ENCODE data around the gene COCH.
"Not testable (repeated sequence)": the region's sequence is repeated elsewhere in the genome, so short reads cannot be mapped to it uniquely, and the experiment has no call there.

The COCH gene

DNA sequence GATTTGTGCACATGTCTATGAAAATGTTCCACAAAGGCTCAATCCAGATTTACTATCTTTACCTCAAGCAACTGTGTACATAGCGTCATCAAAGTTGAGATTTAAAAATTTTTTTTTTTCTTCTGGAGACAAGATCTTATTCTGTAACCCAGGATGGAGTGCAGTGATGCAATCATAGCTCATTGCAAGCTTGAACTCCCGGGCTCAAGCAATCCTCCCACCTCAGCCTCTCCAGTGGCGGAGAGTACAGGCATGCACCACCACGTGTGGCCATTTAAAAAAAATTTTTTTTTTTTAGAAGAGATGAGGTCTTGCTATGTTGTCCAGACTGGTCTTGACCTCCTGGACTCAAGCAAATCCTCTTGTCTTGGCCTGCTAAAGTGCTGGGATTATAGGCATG lies 2.3 kb downstream of the COCH start:
- no peak for DNase-seq

DNA sequence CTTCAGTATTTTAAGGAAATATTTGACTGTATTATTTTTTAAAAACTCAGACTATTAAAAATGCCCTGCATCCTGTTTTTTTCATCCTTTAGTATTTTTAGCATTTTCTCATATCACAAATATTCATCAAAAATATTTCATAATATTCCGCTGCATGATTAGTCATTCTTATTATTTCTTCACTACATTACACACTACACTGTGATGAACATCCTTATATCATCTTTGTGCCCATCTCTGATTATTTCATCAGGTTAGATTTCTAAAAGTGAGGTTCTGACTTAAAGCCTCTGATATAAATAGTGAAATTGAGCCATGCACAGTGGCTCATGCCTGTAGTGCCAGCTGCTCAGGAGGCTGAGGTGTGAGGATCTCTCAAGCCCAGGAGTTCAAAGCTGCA lies 8.1 kb downstream of the COCH start:
- no peak for DNase-seq

DNA sequence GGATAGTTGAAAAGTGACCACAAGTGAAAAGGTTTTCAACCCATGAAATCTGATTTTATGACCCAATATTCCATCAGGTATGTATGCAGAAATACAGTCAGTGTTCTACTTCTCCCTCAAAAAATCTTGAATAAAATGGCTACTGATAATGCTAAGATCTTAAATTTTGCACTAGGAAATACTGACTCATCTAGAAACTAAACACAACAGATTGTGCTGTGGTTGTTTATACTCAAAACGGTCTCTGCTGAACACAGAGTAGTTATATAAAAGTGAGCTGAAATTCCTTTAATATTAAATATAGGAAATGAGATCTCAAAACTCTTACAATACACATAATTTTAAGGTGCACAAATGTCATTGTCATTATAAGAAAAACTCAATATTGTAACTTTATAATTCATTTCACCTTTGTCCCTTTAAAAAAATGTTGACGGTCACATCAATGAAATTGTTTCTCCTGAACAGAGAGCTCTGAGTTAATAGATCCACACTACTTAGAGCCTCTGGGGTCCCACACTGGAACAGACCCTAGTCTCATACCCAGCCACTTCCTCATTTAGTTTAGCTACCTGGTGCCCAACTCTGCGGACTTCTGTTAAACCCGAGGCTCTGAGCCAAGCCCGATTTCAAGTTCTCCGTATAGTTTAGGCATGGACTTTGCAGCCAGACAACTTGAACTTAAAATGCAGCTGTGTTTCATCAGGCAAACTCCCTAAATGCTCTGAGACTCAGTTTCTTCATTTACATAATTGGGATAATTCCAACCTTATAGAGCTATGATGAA lies 9.3 kb downstream of the COCH start:
- no peak for DNase-seq

DNA sequence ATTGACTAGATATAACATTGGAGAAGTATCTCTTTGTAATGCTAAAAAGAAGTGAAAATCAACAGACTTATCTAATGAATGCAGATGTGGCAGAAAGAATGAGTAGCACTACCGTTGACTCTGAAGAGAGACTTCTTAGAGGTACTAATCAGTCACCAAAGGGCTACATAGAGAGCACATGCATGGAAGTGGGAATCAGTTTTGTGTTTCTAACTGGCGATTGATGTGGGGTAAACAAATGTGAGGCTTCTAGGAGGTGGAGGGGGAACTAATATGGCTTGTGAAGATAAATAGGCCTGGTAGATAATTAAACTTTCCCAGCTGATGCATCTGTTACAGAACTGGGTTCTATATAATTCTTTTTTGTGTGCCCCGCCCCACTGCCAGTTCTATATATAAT lies 10.5 kb downstream of the COCH start:
- no peak for DNase-seq

DNA sequence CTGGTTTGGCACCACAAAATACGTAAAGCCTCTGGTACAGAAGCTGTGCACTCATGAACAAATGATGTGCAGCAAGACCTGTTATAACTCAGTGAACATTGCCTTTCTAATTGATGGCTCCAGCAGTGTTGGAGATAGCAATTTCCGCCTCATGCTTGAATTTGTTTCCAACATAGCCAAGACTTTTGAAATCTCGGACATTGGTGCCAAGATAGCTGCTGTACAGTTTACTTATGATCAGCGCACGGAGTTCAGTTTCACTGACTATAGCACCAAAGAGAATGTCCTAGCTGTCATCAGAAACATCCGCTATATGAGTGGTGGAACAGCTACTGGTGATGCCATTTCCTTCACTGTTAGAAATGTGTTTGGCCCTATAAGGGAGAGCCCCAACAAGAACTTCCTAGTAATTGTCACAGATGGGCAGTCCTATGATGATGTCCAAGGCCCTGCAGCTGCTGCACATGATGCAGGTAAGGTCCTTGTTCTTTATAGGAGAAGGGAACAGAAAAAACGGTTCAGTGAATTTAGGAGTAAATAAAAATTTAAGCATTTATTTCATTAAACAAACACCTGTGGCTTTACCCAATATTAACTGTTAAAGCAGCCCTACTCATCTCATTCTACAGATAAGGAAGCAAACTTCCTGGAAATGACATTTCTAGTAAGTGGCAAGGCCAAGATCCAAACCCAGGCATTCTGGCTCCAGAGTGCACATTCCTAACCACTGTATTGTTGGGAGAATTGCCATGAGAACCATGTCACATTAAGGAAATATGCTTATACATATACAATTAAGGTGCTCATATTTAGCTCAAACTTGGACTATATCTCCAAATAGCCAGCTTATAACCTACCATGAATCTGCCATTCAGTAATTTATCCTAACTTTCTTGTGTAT lies 11.7 kb downstream of the COCH start:
- DNase-seq: no peak

DNA sequence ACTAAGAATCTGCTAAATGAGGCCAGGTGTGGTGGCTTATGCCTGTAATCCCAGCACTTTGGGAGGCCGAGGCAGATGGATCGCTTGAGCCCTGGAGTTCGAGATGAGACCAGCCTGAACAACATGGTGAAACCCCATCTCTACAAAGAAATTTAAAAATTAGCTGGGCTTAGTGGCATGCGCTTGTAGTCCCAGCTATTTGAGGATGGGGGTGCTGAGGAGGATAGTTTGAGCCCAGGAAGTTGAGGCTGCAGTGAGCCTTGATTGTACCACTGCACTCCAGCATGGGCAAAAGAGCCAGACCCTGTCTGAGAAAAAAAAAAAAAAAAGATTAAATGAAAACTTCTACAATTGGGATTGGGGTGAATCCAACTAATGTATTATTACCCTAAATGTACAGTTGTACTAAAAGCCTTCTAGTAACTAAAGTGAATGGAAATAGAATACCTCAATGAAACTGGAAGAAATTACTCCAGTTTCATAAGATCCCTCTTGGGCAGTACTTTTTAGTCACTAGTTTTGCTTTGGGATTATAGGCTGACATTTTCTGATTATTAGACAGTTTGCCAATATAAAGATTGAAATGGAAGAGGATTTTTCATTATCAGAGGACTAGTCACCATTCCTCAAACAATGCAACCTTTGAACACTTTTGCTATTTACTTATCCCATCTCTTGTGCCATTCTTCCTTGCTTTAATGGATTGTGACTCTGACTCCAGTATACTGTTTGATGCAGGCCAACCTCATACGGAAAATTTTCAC lies 14.3 kb downstream of the COCH start:
- DNase-seq: no peak

DNA sequence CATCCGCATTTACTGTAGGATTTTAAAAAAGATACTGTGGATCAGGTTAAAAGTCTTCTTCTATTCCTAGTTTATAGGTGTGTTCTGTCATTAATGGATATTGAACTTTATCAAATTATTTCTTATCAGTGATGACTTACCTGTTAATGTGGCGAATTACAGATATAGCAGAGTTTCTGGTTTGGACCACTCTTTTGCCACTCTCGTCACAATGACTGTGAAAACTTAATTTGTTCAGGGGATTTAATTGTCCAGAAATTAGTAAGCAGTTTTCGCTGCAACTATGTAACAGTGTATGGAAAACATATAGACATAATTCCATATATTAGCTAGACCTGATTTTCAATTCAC lies 14.9 kb downstream of the COCH start:
- DNase-seq: no peak

DNA sequence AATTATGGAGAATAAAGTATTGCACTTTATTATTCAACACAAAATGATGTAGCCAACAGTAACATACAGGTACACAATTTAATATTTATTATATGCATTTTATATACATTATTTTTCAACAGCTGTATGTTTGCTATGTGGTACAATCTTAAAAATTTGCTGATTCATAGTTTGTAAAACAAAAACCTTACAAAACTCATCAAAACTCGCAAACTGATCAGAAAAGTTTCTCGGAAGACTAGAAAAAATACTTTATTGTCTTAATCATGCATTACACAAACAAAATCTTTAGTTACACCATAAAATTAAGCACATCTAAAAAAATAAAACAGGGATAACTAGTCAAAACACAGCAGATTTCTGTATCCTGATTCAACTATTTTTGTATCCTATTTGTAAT lies 19.5 kb downstream of the COCH start:
- DNase-seq: no peak

DNA sequence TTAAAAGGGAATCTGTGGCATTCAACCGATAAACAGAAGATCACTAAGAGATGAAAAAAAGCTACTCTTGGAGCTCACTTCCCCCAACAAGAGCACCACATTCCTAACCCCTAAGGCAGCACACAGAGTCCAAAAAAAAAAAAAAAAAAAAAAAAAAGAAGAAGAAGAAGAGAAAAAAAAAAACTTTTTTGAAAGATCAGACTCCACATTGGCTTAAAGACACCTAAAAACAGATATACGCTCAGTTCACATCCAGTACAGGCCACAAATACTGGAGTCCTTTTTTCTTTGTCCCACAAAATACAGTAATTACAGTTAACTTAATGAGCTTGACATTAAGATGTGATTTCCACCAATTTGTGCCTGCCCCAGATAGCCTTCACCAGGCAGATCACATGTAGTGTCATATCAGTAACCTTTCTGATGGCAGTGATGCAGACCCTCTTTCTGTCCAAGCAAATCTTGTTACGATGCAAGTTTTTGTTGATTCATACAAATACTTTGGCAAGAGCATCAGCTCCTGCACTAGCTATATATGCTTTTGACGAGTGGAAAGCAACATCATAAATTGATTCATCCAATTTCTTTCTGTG lies 20.7 kb downstream of the COCH start:
- DNase-seq: no peak

DNA sequence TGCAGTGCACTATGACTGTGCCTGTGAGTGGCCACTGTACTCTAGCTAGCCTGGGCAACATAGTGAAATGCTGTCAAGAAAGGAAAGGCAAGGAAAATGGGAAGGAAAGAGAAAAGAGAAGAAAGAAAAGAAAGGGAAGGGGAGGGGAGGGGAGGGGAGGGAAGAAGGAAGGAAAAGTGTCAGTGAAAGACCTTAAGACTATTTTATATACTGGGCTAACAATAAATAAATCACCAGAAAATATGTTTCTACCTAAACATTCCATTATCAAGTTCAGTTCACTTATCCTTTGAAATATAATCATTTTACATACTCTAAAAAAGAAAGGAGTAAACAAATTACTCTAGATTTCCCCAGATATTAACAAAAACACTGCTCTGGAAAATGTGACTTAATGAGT lies 22.1 kb downstream of the COCH start:
- no peak for DNase-seq

DNA sequence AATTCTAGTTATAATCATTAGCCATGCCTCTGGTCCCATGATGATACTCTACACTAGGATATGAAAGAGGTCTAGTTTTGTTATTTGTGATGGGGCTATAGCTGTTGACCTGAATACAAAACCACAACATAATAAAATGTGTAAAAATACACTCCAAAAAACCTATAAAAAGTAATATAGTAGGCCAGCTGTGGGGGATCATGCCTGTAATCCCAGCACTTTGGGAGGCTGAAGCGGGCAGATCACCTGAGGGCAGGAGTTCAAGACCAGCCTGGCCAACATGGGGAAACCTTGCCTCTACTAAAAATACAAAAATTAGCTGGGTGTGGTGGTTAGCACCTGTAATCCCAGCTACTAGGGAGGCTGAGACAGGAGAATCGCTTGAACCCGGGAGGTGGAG lies 22.8 kb downstream of the COCH start:
- DNase-seq: not testable (repeated sequence)

DNA sequence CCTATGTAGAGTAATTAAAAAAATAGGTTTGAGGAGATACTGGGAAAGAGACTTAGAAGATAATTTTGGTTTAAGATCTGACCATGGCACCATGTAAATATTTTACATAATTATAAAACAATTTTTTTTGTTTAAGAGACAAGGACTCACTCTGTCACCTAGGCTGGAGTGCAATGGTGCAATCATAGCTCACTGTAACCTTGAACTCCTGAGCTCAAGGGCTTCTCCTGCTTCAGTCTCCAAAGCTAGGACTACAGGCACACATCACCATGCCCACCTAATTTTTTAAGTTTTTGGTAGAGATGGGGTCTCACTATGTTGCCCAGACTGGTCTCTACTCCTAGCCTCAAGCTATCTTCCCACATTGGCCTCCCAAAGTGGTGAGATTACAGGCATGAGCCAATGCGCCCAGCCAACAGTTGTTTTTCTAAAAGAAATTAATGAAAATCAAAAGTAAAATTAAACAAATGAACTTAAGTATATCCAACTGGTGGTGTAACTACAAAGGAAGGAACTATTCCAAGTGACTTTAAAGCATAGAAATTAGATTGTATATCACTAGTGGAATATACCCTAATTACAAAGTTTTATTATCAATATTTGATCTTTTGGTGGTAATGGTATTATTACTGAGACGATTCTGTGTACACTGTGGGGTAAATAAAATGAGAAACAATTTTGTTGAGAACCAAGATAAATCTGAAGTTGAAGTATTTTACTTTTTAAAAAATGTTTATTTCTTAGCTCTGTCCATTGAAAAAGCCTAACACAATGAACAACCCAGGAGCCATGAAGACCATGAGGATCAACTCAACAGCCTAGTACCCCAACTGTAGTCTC lies 29.1 kb downstream of the COCH start:
- DNase-seq: no peak

DNA sequence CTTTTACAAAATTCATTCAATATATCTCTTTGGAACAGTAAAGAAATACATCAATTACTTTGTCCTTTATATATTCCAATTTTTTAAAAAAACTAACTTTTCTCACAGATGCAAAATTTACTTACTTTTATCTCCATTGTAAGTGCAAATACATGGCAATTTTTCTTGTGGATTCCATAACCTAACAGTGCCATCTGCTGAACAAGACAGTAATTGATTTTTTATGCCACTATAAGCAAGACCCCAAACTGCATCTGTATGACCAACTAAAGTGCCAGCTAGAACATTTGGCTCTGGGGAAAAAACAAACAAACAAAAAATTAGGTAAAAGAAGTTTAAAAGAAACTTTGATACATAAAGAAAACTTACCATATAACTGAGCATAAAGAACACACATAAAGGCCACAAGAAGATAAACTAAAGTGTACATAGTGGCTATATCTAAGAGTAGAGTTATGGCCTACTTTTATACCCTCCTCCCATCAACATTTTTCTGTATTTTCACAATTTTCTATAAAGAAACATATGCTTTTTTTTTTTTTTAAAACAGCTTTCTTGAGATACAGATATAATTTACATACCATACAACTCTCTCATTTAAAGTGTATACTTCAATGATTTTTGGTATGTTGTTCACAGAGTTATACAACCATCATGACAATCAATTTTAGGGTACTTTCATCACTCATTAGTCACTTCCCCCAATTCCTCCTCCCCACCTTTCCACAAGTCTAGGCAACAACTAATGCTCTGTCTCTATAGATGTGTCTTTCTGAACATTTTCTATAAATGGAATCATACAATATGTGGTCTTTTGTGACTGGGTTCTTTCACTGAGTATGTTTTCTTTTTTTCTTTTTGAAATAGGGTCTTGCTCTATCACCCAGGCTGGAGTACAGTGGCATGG lies 32.6 kb downstream of the COCH start:
- DNase-seq: peak; percentile 45

DNA sequence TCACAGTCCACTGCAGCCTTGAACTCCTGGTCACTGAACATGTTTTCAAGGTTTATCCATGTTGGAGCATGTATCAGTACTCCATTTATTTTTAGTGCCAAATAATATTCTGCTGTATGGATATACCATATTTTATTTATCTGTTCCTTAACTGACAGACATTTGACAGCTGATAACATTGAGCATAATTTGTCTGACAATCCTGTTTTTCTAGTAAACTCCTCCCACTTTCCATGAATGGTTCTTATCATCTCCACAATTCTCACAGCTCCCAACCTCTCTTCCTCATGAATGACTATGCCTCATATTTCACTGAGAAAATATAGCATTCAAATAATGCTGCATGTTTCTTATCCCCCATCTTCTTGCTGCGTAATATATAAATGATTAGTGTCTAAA lies 33.3 kb downstream of the COCH start:
- no peak for DNase-seq

DNA sequence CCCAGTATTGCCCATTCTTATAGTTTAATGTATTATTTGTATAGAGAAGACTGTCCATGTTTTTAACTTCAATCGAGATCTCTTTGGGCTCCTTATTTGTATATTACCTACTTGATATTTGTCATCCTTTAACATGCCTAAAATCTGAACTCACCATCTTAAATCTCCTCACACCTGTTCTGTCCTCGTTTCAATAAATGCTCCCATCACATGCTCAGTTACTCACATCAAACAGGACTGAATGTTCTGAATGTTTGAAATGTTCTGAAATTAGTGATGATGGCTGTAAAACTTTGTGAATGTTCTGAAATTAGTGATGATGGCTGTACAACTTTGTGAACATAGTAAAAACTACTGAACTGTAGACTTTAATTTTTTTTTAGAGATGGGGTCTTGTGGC lies 34.5 kb downstream of the COCH start:
- no peak for DNase-seq

DNA sequence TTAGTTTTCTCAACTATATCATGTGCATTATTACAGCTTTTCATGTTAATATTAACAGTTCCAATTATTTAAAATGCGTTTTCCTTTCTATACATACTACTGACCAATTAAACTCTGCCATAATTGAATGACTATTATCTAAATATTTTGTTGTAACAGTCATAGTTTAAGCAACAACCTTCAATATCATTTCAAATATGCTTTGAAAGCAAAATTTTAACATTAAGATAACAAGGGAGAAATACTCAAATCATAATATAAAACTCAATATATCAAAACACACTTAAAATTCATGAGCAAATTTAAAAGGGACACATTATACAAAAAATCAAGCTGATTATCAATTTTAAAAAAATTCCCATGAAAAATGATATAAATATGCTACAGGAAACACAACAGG lies 40.5 kb downstream of the COCH start:
- DNase-seq: no peak

DNA sequence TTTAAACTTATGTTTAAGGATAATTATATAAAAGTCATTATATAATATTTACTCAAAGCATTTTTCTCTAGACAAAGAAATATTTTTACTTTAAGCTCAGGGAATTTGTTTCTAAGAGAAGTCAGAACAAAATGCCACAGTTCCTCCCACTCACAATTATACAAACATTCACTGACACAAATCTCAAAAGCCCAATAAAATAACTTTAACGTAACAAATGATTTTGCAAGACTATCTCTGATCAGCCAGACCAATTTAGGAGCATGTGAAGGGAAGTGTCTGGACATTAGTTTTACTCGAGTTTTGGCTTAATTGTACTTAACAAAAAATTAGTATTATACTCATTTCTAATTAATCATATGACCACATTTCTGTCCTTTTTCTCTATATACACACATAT lies 41.2 kb downstream of the COCH start:
- no peak for DNase-seq

DNA sequence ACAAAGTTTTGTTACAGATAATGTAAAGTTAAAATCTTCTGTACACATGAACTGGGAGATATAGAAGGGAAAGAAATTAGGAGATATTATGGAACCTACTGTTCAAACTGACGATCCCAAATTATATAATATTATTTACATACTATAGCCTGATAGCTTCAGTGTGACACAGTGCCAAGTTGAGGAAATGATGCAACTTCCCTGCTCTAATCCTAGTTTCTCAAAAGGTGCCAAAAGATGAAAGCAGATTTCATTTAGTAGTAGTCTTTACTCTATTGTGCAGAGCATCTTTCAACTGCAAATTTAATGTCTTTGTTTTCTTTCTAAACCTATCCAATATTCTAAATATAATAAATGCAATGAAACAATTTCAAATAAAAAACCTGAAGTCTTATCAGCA lies 46.9 kb downstream of the COCH start:
- no peak for DNase-seq

DNA sequence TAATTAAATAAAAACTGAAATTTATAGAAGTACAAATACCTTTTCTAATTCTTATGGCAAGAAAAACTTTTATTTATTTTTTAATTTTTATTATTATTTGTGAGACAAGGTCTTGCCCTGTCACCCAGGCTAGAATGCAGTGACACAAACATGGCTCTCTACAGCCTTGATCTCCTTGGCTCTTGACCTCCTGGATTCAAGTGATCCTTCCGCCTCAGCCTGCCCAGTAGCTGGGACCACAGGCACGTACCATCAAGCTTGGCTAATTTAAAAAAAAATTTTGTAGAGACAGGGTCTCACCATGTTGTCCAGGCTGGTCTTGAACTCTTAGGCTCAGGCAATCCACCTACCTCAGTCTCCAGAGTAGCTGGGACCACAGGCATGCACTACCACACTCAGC lies 47.4 kb downstream of the COCH start:
- DNase-seq: no peak

DNA sequence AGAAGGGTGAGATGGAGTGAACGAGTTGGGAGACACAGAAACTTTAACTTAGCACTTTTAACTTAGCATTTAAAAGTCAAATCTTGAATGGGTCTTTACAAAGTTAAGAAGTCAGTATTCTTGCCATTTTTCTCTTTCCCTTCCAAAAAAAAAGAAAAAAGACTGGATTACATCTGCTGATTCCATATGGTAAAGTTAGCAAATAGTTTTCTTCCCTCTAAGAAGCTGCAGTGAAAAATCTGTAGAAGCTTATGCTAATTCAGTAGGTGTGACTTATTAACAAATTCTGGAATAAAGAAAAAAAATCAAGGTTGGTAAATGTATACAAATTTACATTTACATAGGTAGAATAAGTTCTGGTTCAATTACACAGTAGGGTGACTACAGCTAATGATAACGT lies 50.9 kb downstream of the COCH start:
- DNase-seq: no peak

DNA sequence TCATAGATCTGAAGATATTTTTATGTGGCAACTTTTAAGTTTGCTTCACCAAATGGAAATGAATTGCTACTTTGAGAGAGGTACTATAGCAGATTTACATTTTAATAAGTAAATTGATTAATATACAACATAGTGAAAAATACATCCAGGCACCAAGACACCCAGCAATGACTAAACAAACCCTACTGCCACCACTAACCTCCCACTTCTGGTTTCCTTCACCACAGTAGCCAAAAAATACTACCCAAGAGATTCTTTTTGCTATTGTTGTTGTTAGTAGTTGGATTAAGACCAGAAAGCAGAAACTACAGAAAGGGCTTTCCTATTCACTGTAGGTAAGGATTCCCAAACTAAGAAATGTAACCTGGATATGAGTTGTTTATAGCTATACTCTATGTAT lies 54.1 kb downstream of the COCH start:
- no peak for DNase-seq
